ENCODE data around the gene SLC22A31.

Gene SLC22A31

DNA sequence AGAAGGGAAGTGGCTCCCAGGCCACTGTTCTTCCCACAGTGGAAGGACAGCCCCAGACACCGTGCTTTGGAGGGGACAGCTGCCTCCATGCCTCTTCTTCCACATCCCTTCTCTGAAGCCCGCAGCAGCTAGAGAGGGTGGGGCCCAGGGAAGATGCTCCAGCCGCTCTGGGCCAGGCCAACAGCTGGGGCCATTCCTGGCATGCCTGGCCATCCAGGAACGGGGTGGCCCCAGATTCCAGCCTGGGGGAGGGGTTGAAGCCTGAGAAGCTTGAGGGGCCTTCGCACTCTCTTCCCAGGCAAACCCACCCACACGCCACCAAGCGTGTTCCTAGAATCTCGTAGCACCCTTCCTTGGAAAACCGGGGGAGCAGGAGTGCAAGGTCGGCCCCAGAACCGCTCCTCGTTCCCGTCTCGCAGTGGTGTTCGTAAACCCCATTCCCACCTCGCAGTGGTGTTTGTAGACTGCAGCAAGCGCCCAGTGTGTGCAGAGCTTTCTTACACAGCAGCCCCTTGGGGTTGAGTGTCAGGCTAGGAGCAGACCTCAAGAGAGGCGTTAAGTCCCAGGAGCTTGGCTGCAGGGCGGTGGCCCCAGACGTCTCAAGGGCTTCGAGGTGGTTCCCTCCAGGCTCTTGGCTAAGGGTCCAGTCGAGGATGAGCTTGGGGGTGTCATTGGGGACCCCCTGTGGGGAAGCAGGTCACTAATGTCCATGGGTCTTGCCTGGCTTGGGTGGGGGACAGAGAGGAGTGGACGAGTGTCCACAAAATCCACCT is 26.1 kb downstream of the SLC22A31 start:
- no peaks in the 10 kb centered on the region for H3K36me3 ChIP-seq (ENCODE audit: control insufficient read depth in 1 of 2, insufficient read depth in 2 of 2, low read length in 2 of 2)
- H3K27me3 ChIP-seq (ENCODE audit: low read depth, low read length) = peaks cover 4% of the 10 kb centered on the region
- H3K4me1 ChIP-seq (ENCODE audit: control insufficient read depth in 1 of 2, insufficient read depth in 2 of 2, low read length in 2 of 2) = peaks cover 0 to 13% of the 10 kb centered on the region in 2 donors
- H3K4me3 ChIP-seq (ENCODE audit: low read depth in 1 of 2, low read length in 2 of 2) = no peak overlapping the region
- no peaks in the 10 kb centered on the region for H3K9me3 ChIP-seq (ENCODE audit: control insufficient read depth in 1 of 2, low read length in 2 of 2)
- H3K27ac ChIP-seq (ENCODE audit: low read length) = no peak overlapping the region

GRCh38 chr16:89173174-89173921 is 27.0 kb downstream of the SLC22A31 start:
- H3K27ac ChIP-seq (ENCODE audit: low read length) = no peak overlapping the region

GRCh38 chr16:89172528-89173173 is 27.7 kb downstream of the SLC22A31 start:
- Histone ChIP-seq H3K4me1 (ENCODE audit: control insufficient read depth in 1 of 2, insufficient read depth in 2 of 2, low read length in 2 of 2) (peaks cover 0 to 13% of the 10 kb centered on the region in 2 donors), H3K9me3 (ENCODE audit: control insufficient read depth in 1 of 2, low read length in 2 of 2) (no peaks in the 10 kb centered on the region), H3K27me3 (ENCODE audit: low read depth, low read length) (peaks cover 9% of the 10 kb centered on the region), H3K36me3 (ENCODE audit: control insufficient read depth in 1 of 2, insufficient read depth in 2 of 2, low read length in 2 of 2) (no peaks in the 10 kb centered on the region), H3K27ac (ENCODE audit: low read length) (no peak overlapping the region), H3K4me3 (ENCODE audit: low read depth in 1 of 2, low read length in 2 of 2) (no peak overlapping the region)

More at GRCh38 chr16:89173174-89173921, 27.0 kb downstream of the SLC22A31 start:
- Histone ChIP-seq H3K4me3 (ENCODE audit: low read depth in 1 of 2, low read length in 2 of 2) (no peak overlapping the region), H3K36me3 (ENCODE audit: control insufficient read depth in 1 of 2, insufficient read depth in 2 of 2, low read length in 2 of 2) (no peaks in the 10 kb centered on the region), H3K9me3 (ENCODE audit: control insufficient read depth in 1 of 2, low read length in 2 of 2) (no peaks in the 10 kb centered on the region), H3K4me1 (ENCODE audit: control insufficient read depth in 1 of 2, insufficient read depth in 2 of 2, low read length in 2 of 2) (peaks cover 0 to 13% of the 10 kb centered on the region in 2 donors), H3K27me3 (ENCODE audit: low read depth, low read length) (peaks cover 9% of the 10 kb centered on the region)

GRCh38 chr16:89172171-89172527 is 28.2 kb downstream of the SLC22A31 start:
- H3K36me3 ChIP-seq (ENCODE audit: control insufficient read depth in 1 of 2, insufficient read depth in 2 of 2, low read length in 2 of 2) = no peaks in the 10 kb centered on the region
- H3K4me3 ChIP-seq (ENCODE audit: low read depth in 1 of 2, low read length in 2 of 2) = no peak overlapping the region
- no peak overlapping the region for H3K27ac ChIP-seq (ENCODE audit: low read length)
- H3K27me3 ChIP-seq (ENCODE audit: low read depth, low read length) = peaks cover 9% of the 10 kb centered on the region
- H3K4me1 ChIP-seq (ENCODE audit: control insufficient read depth in 1 of 2, insufficient read depth in 2 of 2, low read length in 2 of 2) = peaks cover 0 to 16% of the 10 kb centered on the region in 2 donors
- H3K9me3 ChIP-seq (ENCODE audit: control insufficient read depth in 1 of 2, low read length in 2 of 2) = no peaks in the 10 kb centered on the region

GRCh38 chr16:89171216-89172170 is 28.8 kb downstream of the SLC22A31 start, which contains the start of gene CDH15:
TSS of gene CDH15 (plus strand) at chr16:89171748. CDS start at chr16:89171832, 84 bp downstream.
- Histone ChIP-seq H3K27me3 (ENCODE audit: low read depth, low read length) (peaks cover 9% of the 10 kb centered on the region), H3K4me1 (ENCODE audit: control insufficient read depth in 1 of 2, insufficient read depth in 2 of 2, low read length in 2 of 2) (peaks cover 0 to 20% of the 10 kb centered on the region in 2 donors), H3K4me3 (ENCODE audit: low read depth in 1 of 2, low read length in 2 of 2) (peak within 1 kb of the TSS; percentile 21 to 32), H3K36me3 (ENCODE audit: control insufficient read depth in 1 of 2, insufficient read depth in 2 of 2, low read length in 2 of 2) (no peaks in the 10 kb centered on the region), H3K27ac (ENCODE audit: low read length) (no peak within 1 kb of the TSS), H3K9me3 (ENCODE audit: control insufficient read depth in 1 of 2, low read length in 2 of 2) (no peaks in the 10 kb centered on the region)

DNA sequence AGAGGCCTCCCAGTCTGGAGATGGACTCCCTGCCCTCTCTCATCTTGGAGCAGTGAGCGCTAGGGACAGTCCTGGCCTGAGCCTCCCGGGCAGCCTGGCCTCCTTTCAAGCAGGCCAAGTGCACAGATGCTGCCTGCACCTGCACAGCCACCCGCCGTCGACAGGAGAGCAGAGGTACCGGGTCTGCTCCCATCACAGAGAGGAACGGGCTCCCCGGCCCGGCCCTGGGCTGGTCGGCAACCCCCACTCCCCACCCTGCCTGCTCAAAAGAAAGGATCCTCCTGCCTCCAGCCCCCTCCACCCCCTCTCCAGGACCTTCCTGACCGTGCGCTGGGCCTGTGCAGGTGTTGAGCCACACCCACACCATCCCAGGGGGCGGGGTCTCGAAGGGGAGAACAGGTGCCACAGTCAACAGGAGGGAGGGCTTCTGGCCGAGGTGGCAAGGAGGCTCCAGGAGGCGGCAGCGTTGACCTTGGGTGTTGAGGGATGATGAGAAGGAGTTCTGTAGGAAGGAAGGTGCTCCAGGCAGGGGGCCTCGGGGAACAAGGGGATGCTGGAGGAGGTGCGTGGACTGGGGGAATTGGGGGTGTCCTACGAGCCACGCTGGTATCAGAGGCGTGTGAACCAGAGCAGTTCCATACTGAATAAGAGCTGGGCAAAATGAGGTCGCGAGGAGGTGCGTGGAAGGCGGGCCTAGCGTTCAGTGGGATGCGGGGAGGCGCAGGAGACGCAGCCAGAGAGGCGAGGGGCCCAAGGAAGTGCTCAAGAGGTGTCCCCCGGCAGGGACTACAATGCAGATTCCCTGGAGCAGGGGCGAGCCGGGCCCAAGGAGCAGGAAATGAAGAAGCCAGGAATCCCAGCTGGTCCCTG is 29.8 kb downstream of the SLC22A31 start:
- H3K36me3 ChIP-seq (ENCODE audit: control insufficient read depth in 1 of 2, insufficient read depth in 2 of 2, low read length in 2 of 2) = no peaks in the 10 kb centered on the region
- H3K4me3 ChIP-seq (ENCODE audit: low read depth in 1 of 2, low read length in 2 of 2) = peak overlapping the region in 1 of 2 donors; percentile 21
- H3K27me3 ChIP-seq (ENCODE audit: low read depth, low read length) = peaks cover 9% of the 10 kb centered on the region
- peaks cover 0 to 20% of the 10 kb centered on the region in 2 donors for H3K4me1 ChIP-seq (ENCODE audit: control insufficient read depth in 1 of 2, insufficient read depth in 2 of 2, low read length in 2 of 2)
- H3K27ac ChIP-seq (ENCODE audit: low read length) = no peak overlapping the region
- H3K9me3 ChIP-seq (ENCODE audit: control insufficient read depth in 1 of 2, low read length in 2 of 2) = no peaks in the 10 kb centered on the region

- no peak overlapping the region for H3K27ac ChIP-seq (ENCODE audit: low read length)
- peaks cover 0 to 20% of the 10 kb centered on the region in 2 donors for H3K4me1 ChIP-seq (ENCODE audit: control insufficient read depth in 1 of 2, insufficient read depth in 2 of 2, low read length in 2 of 2)
- peaks cover 9% of the 10 kb centered on the region for H3K27me3 ChIP-seq (ENCODE audit: low read depth, low read length)
- no peaks in the 10 kb centered on the region for H3K36me3 ChIP-seq (ENCODE audit: control insufficient read depth in 1 of 2, insufficient read depth in 2 of 2, low read length in 2 of 2)
- no peak overlapping the region for H3K4me3 ChIP-seq (ENCODE audit: low read depth in 1 of 2, low read length in 2 of 2)
- H3K9me3 ChIP-seq (ENCODE audit: control insufficient read depth in 1 of 2, low read length in 2 of 2) = no peaks in the 10 kb centered on the region
Measured at GRCh38 chr16:89169778-89170177, 30.6 kb downstream of the SLC22A31 start.

- no peak overlapping the region for H3K4me3 ChIP-seq (ENCODE audit: low read depth in 1 of 2, low read length in 2 of 2)
- H3K27ac ChIP-seq (ENCODE audit: low read length) = no peak overlapping the region
- H3K27me3 ChIP-seq (ENCODE audit: low read depth, low read length) = peaks cover 9% of the 10 kb centered on the region
- H3K4me1 ChIP-seq (ENCODE audit: control insufficient read depth in 1 of 2, insufficient read depth in 2 of 2, low read length in 2 of 2) = peaks cover 0 to 20% of the 10 kb centered on the region in 2 donors
- H3K9me3 ChIP-seq (ENCODE audit: control insufficient read depth in 1 of 2, low read length in 2 of 2) = no peaks in the 10 kb centered on the region
- no peaks in the 10 kb centered on the region for H3K36me3 ChIP-seq (ENCODE audit: control insufficient read depth in 1 of 2, insufficient read depth in 2 of 2, low read length in 2 of 2)
Measured at GRCh38 chr16:89168381-89169189, 31.8 kb downstream of the SLC22A31 start.

- no peak overlapping the region for H3K4me3 ChIP-seq (ENCODE audit: low read depth in 1 of 2, low read length in 2 of 2)
- H3K9me3 ChIP-seq (ENCODE audit: control insufficient read depth in 1 of 2, low read length in 2 of 2) = no peaks in the 10 kb centered on the region
- peaks cover 0 to 20% of the 10 kb centered on the region in 2 donors for H3K4me1 ChIP-seq (ENCODE audit: control insufficient read depth in 1 of 2, insufficient read depth in 2 of 2, low read length in 2 of 2)
- no peaks in the 10 kb centered on the region for H3K36me3 ChIP-seq (ENCODE audit: control insufficient read depth in 1 of 2, insufficient read depth in 2 of 2, low read length in 2 of 2)
- H3K27ac ChIP-seq (ENCODE audit: low read length) = no peak overlapping the region
- peaks cover 9% of the 10 kb centered on the region for H3K27me3 ChIP-seq (ENCODE audit: low read depth, low read length)
Measured at GRCh38 chr16:89167425-89167941, 32.9 kb downstream of the SLC22A31 start.

All from muscle layer of duodenum (tissue), 2 donors.